Measurements from ENCODE around the gene AGPAT1.
A peak's percentile ranks its signal among the peaks of the same experiment; 100 is the strongest.

Gene AGPAT1

GRCh38 chr6:32173051-32173727 lies 2.7 kb downstream of the AGPAT1 start:
- H3K4me3 ChIP-seq (ENCODE audit: low read depth, low read length) = no peak overlapping the region

GRCh38 chr6:32171234-32171633 lies 4.7 kb downstream of the AGPAT1 start:
- H3K4me3 ChIP-seq (ENCODE audit: low read depth, low read length) = no peak overlapping the region

- H3K4me3 ChIP-seq (ENCODE audit: low read depth, low read length) = no peak overlapping the region
Observed at GRCh38 chr6:32170294-32170693, 5.6 kb downstream of the AGPAT1 start.

- H3K4me3 ChIP-seq (ENCODE audit: low read depth, low read length) = no peak overlapping the region
Observed at GRCh38 chr6:32168807-32169591, 6.9 kb downstream of the AGPAT1 start.

- H3K4me3 ChIP-seq (ENCODE audit: low read depth, low read length) = no peak overlapping the region
Observed at GRCh38 chr6:32168350-32168749, 7.5 kb downstream of the AGPAT1 start.

- H3K4me3 ChIP-seq (ENCODE audit: low read depth, low read length) = no peak overlapping the region
Observed at GRCh38 chr6:32167761-32168262, 8.1 kb downstream of the AGPAT1 start.

- no peak overlapping the region for H3K4me3 ChIP-seq (ENCODE audit: low read depth, low read length)
Observed at GRCh38 chr6:32167154-32167760, 8.6 kb downstream of the AGPAT1 start.

GRCh38 chr6:32166411-32167061 lies 9.3 kb downstream of the AGPAT1 start:
- H3K4me3 ChIP-seq (ENCODE audit: low read depth, low read length) = no peak overlapping the region

- H3K4me3 ChIP-seq (ENCODE audit: low read depth, low read length) = no peak within 1 kb of the TSS
Observed at GRCh38 chr6:32164295-32164694, 11.6 kb downstream of the AGPAT1 start, which contains the start of gene EGFL8. EGFL8 (plus strand) TSS chr6:32164595; CDS start chr6:32166166, 1,571 bp downstream.

GRCh38 chr6:32163559-32164258 lies 12.2 kb downstream of the AGPAT1 start:
- H3K4me3 ChIP-seq (ENCODE audit: low read depth, low read length) = no peak overlapping the region

- no peak overlapping the region for H3K4me3 ChIP-seq (ENCODE audit: low read depth, low read length)
Observed at GRCh38 chr6:32158052-32158451, 17.8 kb downstream of the AGPAT1 start.

- no peak overlapping the region for H3K4me3 ChIP-seq (ENCODE audit: low read depth, low read length)
Observed at GRCh38 chr6:32156891-32157290, 19.0 kb downstream of the AGPAT1 start.

- H3K4me3 ChIP-seq (ENCODE audit: low read depth, low read length) = peak overlapping the region; percentile 93
Observed at GRCh38 chr6:32154514-32155161, 21.2 kb downstream of the AGPAT1 start.

GRCh38 chr6:32153564-32154513 lies 22.0 kb downstream of the AGPAT1 start, which contains the start of gene PPT2:
PPT2 (plus strand) TSS chr6:32154141; CDS start chr6:32154595, 454 bp downstream.
- peak within 1 kb of the TSS; percentile 93 for H3K4me3 ChIP-seq (ENCODE audit: low read depth, low read length)

GRCh38 chr6:32152769-32153563 lies 22.9 kb downstream of the AGPAT1 start:
- peak overlapping the region; percentile 93 for H3K4me3 ChIP-seq (ENCODE audit: low read depth, low read length)

GRCh38 chr6:32151863-32152768 lies 23.8 kb downstream of the AGPAT1 start, which contains the start of gene PRRT1:
PRRT1 (minus strand) TSS chr6:32151939; CDS start chr6:32151827, 112 bp downstream.
- peak within 1 kb of the TSS; percentile 93 for H3K4me3 ChIP-seq (ENCODE audit: low read depth, low read length)

Data from iPS-11a (cell line).